GM12874 (cell line): Measurements from ENCODE around the gene LRRC14B.

Experiments
- TF ChIP-seq, protein P1 (sequence below): IDR thresholded peaks from 2 replicates; pipeline ENCODE4 v1.5.1; 2011; ENCODE audit warnings: low read depth, mild to moderate bottlenecking, control low read depth, low read length, moderate library complexity; ENCODE audit not compliant: insufficient read depth

The LRRC14B gene

DNA sequence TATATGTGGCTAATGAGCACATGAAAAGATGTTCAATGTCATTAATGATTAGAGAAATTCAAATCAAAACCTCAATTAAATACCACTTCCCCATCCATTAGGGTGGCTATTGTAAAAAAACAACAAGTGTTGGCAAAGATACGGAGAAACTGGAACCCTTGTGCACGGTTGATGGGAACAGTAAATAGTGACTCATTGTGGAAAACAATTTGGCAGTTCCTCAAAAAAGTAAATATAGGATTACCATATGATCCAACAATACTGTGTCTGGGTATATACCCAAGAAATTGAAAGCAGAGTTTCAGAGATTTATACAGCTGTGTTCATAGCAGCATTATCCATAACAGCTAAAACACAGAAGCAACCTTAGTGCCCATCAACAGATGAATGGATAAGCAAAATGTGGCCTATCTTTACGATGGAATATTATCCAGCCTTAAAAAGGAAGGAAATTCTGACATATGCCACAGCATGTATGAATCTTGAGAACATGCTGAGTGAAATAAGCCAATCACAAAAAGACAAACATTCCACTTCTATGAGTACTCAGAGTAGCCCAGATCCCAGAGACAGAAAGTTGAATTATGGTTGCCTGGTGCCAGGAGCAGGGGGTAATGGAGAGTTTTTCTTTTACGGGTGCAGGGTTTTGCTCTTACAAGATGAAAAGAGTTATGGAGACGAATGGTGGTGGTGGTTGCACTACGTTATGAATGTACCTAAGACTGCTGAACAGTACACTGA, 41.4 kb upstream of the LRRC14B start:
- TF ChIP-seq, protein P1, sequence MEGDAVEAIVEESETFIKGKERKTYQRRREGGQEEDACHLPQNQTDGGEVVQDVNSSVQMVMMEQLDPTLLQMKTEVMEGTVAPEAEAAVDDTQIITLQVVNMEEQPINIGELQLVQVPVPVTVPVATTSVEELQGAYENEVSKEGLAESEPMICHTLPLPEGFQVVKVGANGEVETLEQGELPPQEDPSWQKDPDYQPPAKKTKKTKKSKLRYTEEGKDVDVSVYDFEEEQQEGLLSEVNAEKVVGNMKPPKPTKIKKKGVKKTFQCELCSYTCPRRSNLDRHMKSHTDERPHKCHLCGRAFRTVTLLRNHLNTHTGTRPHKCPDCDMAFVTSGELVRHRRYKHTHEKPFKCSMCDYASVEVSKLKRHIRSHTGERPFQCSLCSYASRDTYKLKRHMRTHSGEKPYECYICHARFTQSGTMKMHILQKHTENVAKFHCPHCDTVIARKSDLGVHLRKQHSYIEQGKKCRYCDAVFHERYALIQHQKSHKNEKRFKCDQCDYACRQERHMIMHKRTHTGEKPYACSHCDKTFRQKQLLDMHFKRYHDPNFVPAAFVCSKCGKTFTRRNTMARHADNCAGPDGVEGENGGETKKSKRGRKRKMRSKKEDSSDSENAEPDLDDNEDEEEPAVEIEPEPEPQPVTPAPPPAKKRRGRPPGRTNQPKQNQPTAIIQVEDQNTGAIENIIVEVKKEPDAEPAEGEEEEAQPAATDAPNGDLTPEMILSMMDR: no peak

GRCh38 chr5:150746-151145, 40.5 kb upstream of the LRRC14B start:
- TF ChIP-seq, protein P1: no peak

GRCh38 chr5:152077-152476, 39.2 kb upstream of the LRRC14B start:
- TF ChIP-seq, protein P1: no peak

DNA sequence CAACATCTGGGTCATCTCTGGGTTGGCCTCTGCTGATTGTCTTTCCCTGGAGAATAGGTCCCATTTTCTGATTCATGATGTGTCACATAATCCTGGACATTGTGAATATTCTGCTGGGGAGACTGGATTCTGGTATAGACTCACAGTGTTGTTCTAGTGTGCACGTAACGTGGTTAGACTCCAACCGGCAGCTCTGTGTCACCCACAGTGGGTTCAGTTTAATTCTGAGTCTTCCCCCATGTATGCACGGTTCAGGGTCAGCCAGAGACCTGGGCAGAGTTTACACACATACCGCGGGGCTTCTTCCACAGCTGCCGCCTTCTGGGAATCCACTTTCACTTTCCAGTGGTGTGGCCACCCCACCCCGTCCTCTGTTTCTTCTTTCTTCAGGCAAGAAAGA, 38.0 kb upstream of the LRRC14B start:
- TF ChIP-seq, protein P1: no peak

DNA sequence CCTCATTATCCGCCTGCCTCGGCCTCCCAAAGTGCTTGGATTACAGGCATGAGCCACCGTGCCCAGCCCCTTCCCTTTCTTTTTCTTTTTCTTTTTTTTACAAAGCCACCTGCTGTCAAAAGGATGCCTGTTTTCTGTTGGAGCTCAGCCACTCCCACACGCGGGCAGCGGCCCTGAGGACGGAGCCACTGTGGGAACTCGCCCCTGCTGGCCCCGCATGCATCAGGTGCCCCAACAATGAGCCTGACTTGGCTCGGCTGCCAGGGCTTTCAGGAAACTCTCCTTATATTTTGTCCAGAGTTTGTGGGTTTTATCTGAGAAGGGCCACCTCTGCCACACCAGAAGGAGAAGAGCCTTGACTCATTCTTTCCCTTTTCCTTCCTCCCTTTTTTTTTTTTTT, 37.1 kb upstream of the LRRC14B start:
- TF ChIP-seq, protein P1: no peak

GRCh38 chr5:154826-155225, 36.5 kb upstream of the LRRC14B start:
- TF ChIP-seq, protein P1: no peak

DNA sequence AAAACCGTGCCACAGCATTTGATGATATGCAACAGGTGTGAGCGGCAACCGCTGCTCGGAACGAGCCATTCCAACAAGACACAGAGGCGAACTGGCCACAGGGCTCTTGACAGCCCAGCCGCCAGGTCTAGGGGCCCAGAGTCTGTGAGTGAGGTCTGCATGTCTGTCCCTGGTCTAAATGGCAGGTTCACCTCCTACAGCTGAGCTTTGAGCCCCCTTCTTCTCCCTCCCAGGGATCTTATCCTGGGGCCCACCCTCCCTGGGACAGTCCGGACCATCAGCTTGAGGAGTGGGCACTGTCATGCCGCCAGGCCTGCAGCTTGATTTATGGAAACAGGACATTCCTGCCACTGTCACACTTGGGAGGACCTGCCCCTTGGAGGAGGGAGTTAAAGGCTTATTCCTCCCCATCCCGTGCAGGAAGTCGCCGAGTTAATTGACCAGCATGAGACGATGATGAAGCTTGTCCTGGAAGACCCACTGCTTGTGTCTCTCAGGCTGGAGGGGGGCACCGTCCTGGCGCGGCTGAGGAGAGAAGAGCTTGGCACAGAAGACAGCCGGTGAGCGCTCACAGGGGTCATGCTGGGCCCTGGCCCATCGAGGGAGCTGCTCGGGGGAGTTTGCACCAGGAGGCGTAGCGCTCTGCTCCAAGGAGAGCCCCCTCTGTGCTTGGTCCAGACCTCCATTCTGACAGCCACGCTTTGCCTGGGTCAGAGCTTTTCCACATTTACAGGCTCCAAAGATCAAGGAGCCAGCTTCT, 35.5 kb upstream of the LRRC14B start:
- TF ChIP-seq, protein P1: no peak
